Activated CD4-positive, alpha-beta T cell treated with anti-CD3 and anti-CD28 coated beads for 36 hours (primary cell): ENCODE results near the gene MAPK10. TPM values are rescaled to one million over a fixed set of nuclear protein-coding genes. Genes with fewer than 3 reads are reported as not detected.
"Not testable (repeated sequence)": the region's sequence is repeated elsewhere in the genome, so short reads cannot be mapped to it uniquely, and the experiment has no call there.

Experiments used
- ATAC-seq: fragments of 200-7000 bp; cut with Tn5 transposase; one replicate; pipeline ENCODE4 v1.10.0; 2021; ENCODE audit warnings: mild to moderate bottlenecking, moderate library complexity
- CTCF ChIA-PET: fragments of 350-600 bp; sonication (Branson Sonifier 250); formaldehyde crosslinking; loops from one replicate; lab custom pipeline; 2021; ENCODE audit warnings: antibody characterized with exemption; lab: Charles Lee
- POLR2A ChIA-PET: fragments of 350-600 bp; sonication (Branson Sonifier 250); formaldehyde crosslinking; loops from one replicate; lab custom pipeline; 2021; ENCODE audit warnings: antibody characterized with exemption, inconsistent platforms; lab: Charles Lee
- DNase-seq: peaks from one replicate; pipeline ENCODE4 v3.0.0-alpha.2; 2020
- H3K27ac Mint-ChIP-seq: one replicate; pipeline ENCODE4 v1.8.0; 2021; ENCODE audit warnings: mixed read lengths
- H3K27me3 Mint-ChIP-seq: one replicate; pipeline ENCODE4 v1.8.0; 2021; ENCODE audit warnings: mixed read lengths
- H3K36me3 Mint-ChIP-seq: one replicate; pipeline ENCODE4 v1.8.0; 2021; ENCODE audit warnings: low read depth, mixed read lengths
- H3K4me1 Mint-ChIP-seq: one replicate; pipeline ENCODE4 v1.8.0; 2021; ENCODE audit warnings: mixed read lengths
- H3K4me3 Mint-ChIP-seq: one replicate; pipeline ENCODE4 v1.8.0; 2021; ENCODE audit warnings: mild to moderate bottlenecking, moderate library complexity, mixed read lengths
- H3K9me3 Mint-ChIP-seq: one replicate; pipeline ENCODE4 v1.8.0; 2021; ENCODE audit warnings: low read depth, mixed read lengths
- intact Hi-C, 2 experiments: fragments of 100-400 bp; cut with DNase I in 1 of 2; cut with micrococcal nuclease in 1 of 2; formaldehyde crosslinking; loops; one replicate each; pipeline versions ENCODE4 v1.14.2 to v1.15.1; 2022 to 2024; cut with DNase I, micrococcal nuclease
- total RNA-seq, 2 experiments: library from RNA; stranded (reverse); gene quantifications; one replicate each; pipeline ENCODE4 v1.2.3, GENCODE V29; 2021

Gene MAPK10
- total RNA-seq, 2 experiments from 2014 or later, result 0.19 TPM; not detected in 1

DNA sequence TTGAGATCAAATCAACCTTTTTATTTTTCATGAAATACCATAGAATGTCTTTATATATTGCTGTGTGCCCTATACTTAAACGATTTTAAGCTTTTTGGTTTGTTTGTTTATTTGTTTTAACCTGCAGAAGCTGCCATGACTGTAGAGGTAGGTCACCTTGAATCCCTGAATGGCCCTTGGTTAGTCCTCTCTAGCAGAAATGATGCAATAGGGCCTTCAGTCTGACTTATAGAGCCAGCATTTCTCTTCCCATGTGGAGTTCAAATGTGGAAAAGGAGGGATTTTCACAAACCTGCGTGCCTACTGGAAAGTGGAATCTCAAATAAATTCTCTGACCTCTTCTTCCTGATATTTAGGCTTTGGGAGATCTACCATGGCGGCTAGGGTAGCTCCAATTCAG, 327.9 kb downstream of the MAPK10 start:
- DNase-seq (no peak), ATAC-seq (no peak)
- ChIA-PET CTCF (no interaction called here), POLR2A (no interaction called here)
- peaks cover 4% of the 10 kb centered on the region for H3K27me3 Mint-ChIP-seq
- no peaks in the 10 kb centered on the region for H3K4me1 Mint-ChIP-seq
- H3K36me3 Mint-ChIP-seq, result no peaks in the 10 kb centered on the region
- no peak overlapping the region for H3K27ac Mint-ChIP-seq
- H3K9me3 Mint-ChIP-seq, result no peaks in the 10 kb centered on the region
- no peak overlapping the region for H3K4me3 Mint-ChIP-seq
- intact Hi-C loops, result no loop called here

DNA sequence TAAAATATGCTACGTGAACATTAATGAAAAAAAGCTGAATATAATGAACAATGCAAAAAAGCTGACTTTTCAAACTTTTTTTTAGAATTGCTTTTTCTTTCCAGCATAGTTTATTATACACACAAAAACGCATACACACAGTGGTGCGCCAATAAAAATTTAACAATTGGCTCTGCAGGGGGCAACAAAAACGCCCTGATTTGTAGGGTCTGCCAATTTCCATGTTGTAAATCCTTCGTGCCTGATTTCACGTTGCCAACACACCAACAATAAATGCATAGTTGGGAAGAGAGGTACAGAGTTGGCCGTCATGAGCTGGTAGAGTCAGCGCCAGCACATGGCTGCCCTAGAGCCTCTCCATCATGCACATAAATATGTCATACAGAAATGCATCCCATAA, 333.1 kb downstream of the MAPK10 start:
- Mint-ChIP-seq H3K4me3 (no peak overlapping the region), H3K27me3 (no peaks in the 10 kb centered on the region), H3K4me1 (no peaks in the 10 kb centered on the region), H3K27ac (no peak overlapping the region), H3K9me3 (no peaks in the 10 kb centered on the region), H3K36me3 (no peaks in the 10 kb centered on the region)
- ChIA-PET POLR2A (no interaction called here), CTCF (no interaction called here)
- DNase-seq, result no peak
- no peak for ATAC-seq
- intact Hi-C loops, result no loop called here

DNA sequence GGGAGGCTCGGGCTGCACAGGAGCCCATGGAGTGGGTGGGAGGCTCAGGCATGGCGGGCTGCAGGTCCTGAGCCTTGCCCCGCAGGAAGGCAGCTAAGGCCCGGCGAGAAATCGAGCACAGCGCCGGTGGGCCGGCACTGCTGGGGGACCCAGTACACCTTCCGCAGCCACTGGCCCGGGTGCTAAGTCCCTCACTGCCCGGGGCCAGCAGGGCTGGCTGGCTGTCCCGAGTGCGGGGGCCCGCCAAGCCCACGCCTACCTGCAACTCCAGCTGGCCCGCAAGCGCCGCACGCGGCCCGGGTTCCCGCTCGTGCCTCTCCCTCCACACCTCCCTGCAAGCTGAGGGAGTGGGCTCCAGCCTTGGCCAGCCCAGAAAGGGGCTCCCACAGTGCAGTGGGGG, 338.2 kb downstream of the MAPK10 start:
- H3K27me3 Mint-ChIP-seq, H3K9me3 Mint-ChIP-seq, ATAC-seq, intact Hi-C loops, H3K27ac Mint-ChIP-seq, CTCF ChIA-PET, POLR2A ChIA-PET, DNase-seq, H3K4me3 Mint-ChIP-seq, H3K36me3 Mint-ChIP-seq, H3K4me1 Mint-ChIP-seq: not testable (repeated sequence)

DNA sequence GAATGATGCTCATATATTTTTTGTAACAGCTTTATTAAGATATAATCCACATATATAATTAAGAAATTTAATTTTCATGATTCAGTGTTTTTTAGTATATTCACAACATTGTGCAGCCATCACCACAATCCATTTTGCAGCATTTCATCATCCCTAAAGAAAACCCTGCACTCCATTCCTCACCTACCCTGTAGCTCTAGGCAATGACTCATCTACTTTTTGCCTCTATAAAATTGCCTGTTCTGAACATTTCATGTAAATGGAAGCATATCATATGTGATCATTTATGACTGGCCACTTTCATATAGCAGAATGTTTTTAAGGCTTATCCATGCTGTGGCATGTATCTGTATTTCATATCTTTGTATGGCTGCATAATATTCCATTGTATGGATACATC, 339.9 kb downstream of the MAPK10 start:
- Mint-ChIP-seq H3K4me3 (no peak overlapping the region), H3K4me1 (no peaks in the 10 kb centered on the region), H3K9me3 (no peaks in the 10 kb centered on the region), H3K27ac (no peak overlapping the region), H3K27me3 (no peaks in the 10 kb centered on the region), H3K36me3 (no peaks in the 10 kb centered on the region)
- ChIA-PET POLR2A (no interaction called here), CTCF (no interaction called here)
- DNase-seq (no peak), ATAC-seq (no peak)
- intact Hi-C loops, result no loop called here

DNA sequence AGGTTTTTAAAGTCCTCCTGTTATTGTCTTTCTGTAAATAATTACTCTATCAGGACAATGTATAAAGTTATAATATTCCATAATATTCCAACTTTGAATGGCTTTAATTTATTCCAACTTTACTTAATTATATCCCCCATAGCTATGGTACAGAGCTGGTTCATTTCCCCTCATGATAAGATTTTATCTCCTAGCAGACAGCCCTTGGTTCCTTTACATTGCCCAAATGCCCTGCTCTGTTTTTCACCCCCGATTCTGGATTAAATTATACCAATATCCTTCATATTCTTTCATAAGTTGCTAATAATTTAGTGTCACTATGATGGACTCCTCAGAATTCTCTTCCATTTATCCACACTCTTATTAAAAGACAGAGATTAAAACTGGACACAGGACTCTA, 340.5 kb downstream of the MAPK10 start:
- ATAC-seq (no peak), DNase-seq (no peak)
- Mint-ChIP-seq H3K36me3 (no peaks in the 10 kb centered on the region), H3K4me1 (no peaks in the 10 kb centered on the region), H3K9me3 (no peaks in the 10 kb centered on the region), H3K27ac (no peak overlapping the region), H3K4me3 (no peak overlapping the region), H3K27me3 (no peaks in the 10 kb centered on the region)
- intact Hi-C loops, result no loop called here
- ChIA-PET POLR2A (no interaction called here), CTCF (no interaction called here)

DNA sequence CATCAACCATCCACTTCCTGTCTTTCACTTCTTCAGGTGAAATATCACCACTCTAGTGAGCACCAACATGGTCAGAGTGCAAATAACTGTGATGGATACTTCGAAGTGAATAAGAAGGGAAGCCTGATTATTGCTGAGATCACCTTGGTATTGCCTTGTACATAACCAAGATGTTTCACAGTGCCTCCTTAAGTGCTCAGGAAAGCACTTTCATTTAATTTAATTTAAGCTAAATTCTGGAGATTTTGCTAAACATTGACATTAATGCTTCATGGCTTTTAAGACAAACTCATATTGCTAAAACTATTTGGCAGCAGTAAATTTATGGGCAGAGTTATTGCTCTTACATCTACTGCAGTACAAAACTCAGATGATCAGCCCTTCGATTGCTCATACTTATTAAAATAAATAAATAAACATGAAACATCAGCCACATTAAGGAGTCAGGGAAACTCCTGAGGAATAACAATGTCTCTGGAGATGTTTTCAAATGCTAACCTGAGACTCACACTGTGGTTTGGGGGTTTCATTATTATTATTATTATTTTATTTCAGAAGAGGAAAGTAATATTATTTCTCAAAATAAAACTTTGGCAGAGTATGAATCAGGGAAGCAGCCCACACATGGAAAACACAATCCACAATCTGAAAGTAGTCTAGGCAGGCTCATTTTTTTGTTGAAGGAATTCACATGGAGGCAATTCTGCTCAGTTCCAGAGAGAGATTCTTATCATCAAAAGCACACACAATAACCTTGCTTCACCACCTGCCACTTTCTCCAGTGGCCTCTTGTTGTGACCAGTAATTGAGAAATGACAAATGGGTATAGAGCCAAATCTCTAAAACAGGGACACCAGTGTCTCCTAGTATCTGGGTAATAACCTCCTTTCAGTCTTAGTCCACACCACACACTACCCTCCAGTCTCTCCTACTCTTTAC, 344.2 kb downstream of the MAPK10 start:
- H3K36me3 Mint-ChIP-seq, result no peaks in the 10 kb centered on the region
- no peaks in the 10 kb centered on the region for H3K9me3 Mint-ChIP-seq
- H3K27ac Mint-ChIP-seq, result no peak overlapping the region
- ChIA-PET CTCF (no interaction called here), POLR2A (no interaction called here)
- H3K4me3 Mint-ChIP-seq, result no peak overlapping the region
- intact Hi-C loops, result no loop called here
- DNase-seq (no peak), ATAC-seq (no peak)
- no peaks in the 10 kb centered on the region for H3K27me3 Mint-ChIP-seq
- no peaks in the 10 kb centered on the region for H3K4me1 Mint-ChIP-seq

DNA sequence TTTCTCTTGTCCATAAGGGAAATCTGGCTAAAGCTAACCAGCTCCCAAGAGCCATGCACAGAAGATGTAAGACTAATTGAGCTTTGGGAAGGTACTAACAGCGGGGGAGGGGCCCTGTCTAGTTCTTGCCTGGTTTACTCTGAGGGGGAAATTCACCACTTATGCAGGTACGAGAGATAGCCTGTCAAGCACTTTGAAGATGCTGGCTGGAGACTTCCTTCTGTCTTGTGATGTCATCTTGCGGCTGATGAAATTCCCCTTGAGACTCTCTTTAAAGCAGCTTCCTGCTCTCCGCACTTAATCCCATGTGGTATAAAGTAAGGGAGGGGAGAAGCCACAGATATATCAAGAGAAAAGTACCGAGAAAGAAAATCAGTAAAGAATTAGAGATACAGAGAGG, 345.3 kb downstream of the MAPK10 start:
- ChIA-PET CTCF (no interaction called here), POLR2A (no interaction called here)
- ATAC-seq (no peak), DNase-seq (no peak)
- no peaks in the 10 kb centered on the region for H3K27me3 Mint-ChIP-seq
- no peak overlapping the region for H3K4me3 Mint-ChIP-seq
- H3K27ac Mint-ChIP-seq, result no peak overlapping the region
- H3K4me1 Mint-ChIP-seq, result no peaks in the 10 kb centered on the region
- no peaks in the 10 kb centered on the region for H3K9me3 Mint-ChIP-seq
- no peaks in the 10 kb centered on the region for H3K36me3 Mint-ChIP-seq
- intact Hi-C loops, result no loop called here

DNA sequence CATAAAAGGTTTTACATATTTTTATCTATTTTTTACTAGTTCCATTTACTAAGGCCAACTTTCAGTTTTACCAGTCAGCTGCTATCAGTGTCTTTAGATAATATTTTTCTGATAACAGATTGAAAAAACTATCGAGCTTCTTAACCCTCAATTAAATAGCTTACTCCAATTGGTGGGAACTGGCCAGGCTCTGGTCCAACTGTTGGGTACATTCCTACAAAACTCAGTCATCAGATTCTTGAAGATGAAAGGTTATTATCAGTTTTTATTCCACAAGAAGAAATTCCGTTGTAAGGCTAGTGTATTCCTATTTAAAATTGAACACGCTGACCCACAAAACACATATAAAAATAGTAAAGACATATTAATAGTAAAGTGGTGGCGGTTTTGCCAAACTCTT, 346.2 kb downstream of the MAPK10 start:
- POLR2A ChIA-PET, result interaction anchor here (0.5 kb wide), 1 partner anchor 10 kb away, joined by 3 read pairs; no protein-coding TSS in a partner anchor
- no peak overlapping the region for H3K27ac Mint-ChIP-seq
- DNase-seq (no peak), ATAC-seq (no peak)
- H3K4me3 Mint-ChIP-seq, result no peak overlapping the region
- H3K9me3 Mint-ChIP-seq, result no peaks in the 10 kb centered on the region
- no peaks in the 10 kb centered on the region for H3K4me1 Mint-ChIP-seq
- intact Hi-C loops, result no loop called here
- H3K27me3 Mint-ChIP-seq, result no peaks in the 10 kb centered on the region
- CTCF ChIA-PET, result no interaction called here
- no peaks in the 10 kb centered on the region for H3K36me3 Mint-ChIP-seq

DNA sequence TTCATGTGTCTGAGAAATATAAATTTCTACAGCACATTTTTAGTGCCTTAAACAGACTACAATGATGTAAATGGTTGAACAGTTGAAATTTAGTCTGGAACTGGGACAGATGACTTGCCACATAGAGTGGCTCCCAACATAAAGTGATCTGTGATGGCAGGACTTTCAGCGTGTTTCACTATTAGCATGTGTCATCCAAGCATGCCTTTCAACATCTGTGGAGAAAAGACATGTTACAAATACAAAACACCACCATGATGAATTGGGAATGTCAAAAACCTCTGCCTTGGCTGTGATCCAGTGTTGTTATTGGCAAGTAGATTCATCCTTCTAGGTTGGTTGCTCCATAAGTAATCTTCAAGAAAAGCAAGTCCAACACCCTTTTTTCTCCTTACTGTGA, 348.7 kb downstream of the MAPK10 start:
- no peaks in the 10 kb centered on the region for H3K9me3 Mint-ChIP-seq
- H3K27me3 Mint-ChIP-seq, result no peaks in the 10 kb centered on the region
- no peak overlapping the region for H3K4me3 Mint-ChIP-seq
- no peak overlapping the region for H3K27ac Mint-ChIP-seq
- no peak for DNase-seq
- intact Hi-C loops, result no loop called here
- no peak for ATAC-seq
- no peaks in the 10 kb centered on the region for H3K36me3 Mint-ChIP-seq
- ChIA-PET POLR2A (no interaction called here), CTCF (no interaction called here)
- no peaks in the 10 kb centered on the region for H3K4me1 Mint-ChIP-seq

DNA sequence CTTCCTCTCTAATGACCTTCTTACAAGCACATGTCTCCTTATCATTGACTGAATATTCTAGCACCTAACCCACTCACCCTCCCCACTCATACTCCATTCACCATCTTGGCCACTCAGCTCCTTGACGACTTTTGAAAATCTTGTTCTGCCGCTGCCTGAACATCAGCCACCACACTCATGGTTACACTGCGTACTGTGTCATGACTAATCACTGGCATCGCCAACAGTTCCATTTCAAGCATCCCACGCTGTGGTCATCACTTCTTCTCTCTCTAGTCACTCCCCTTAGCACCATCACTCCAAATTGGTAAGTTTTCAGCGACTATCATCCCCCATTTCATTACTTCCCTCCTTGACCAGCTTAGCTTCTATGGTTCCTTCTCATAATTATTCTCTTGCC, 352.8 kb downstream of the MAPK10 start:
- DNase-seq (no peak), ATAC-seq (no peak)
- Mint-ChIP-seq H3K4me3 (no peak overlapping the region), H3K36me3 (no peaks in the 10 kb centered on the region), H3K4me1 (no peaks in the 10 kb centered on the region), H3K27ac (no peak overlapping the region), H3K27me3 (no peaks in the 10 kb centered on the region), H3K9me3 (no peaks in the 10 kb centered on the region)
- ChIA-PET POLR2A (no interaction called here), CTCF (no interaction called here)
- intact Hi-C loops, result no loop called here

DNA sequence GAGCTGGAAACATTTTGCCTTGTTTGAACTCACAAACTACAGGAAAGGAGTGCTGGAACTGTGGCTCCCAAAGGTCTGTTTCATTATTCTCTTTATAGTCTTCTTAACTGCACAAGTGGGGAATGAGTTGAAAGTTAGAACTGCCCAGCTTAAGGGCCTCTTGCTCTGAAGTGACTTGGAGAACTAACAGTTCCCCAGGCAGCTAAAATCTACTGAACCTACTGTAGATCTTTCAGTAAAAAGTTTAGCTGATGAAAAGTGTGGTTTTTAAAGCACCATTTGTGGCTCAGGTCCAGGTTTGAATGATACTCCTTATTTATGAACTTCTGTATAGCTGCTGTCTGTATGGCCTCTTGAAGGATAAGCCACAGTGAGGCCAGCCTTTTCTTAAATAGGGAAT, 353.8 kb downstream of the MAPK10 start:
- POLR2A ChIA-PET, result no interaction called here
- intact Hi-C loops, result no loop called here
- no peak overlapping the region for H3K27ac Mint-ChIP-seq

DNA sequence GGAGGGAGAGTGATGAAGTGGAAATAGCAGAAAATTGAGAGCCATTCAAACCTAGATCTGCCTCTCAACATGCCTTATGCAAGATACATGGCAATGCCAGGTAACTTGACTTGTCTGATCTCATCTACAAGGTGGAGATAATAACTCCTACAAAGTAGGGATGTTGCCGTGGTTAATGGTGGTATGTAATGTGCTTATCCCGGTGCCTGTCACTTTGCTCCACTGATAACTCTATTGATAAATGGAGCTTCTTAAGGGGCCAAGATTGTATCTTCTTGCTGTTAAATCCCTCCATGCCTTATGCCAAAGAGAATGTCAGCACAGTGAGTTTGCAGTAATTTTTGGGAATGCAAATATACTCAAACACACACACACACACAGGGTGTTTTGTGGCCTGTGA, 355.8 kb downstream of the MAPK10 start:
- Mint-ChIP-seq H3K27me3 (no peaks in the 10 kb centered on the region), H3K36me3 (no peaks in the 10 kb centered on the region), H3K4me3 (no peak overlapping the region), H3K9me3 (no peaks in the 10 kb centered on the region), H3K27ac (no peak overlapping the region), H3K4me1 (no peaks in the 10 kb centered on the region)
- ChIA-PET CTCF (no interaction called here), POLR2A (interaction anchor here (0.8 kb wide), 1 partner anchor 9 kb away, joined by 3 read pairs; no protein-coding TSS in a partner anchor)
- ATAC-seq (no peak), DNase-seq (no peak)
- intact Hi-C loops, result no loop called here

More for the DNA sequence above, 353.8 kb downstream of the MAPK10 start:
- H3K9me3 Mint-ChIP-seq, result no peaks in the 10 kb centered on the region
- CTCF ChIA-PET, result no interaction called here
- H3K4me3 Mint-ChIP-seq, result no peak overlapping the region
- H3K36me3 Mint-ChIP-seq, result no peaks in the 10 kb centered on the region
- no peaks in the 10 kb centered on the region for H3K4me1 Mint-ChIP-seq
- ATAC-seq (no peak), DNase-seq (no peak)
- no peaks in the 10 kb centered on the region for H3K27me3 Mint-ChIP-seq
